CD14-positive monocyte (primary cell): ENCODE measurements around the gene CDH18. TPM values are rescaled to one million over a fixed set of nuclear protein-coding genes. Genes with fewer than 3 reads are reported as not detected.

Source experiments
- DNase-seq, 3 donors: peaks; one replicate each; pipeline ENCODE4 v3.0.0-alpha.2; 2011 to 2022
- H2AFZ ChIP-seq: 2 replicates; pipeline ENCODE4 v1.6.0; 2012; ENCODE audit warnings: mild to moderate bottlenecking, low read depth, low read length, inconsistent platforms; ENCODE audit not compliant: insufficient read depth, poor library complexity, severe bottlenecking
- H3K27ac ChIP-seq, 2 donors: 1 replicate in 1 of 2; 2 replicates in 1 of 2; pipeline ENCODE4 v1.5.1; 2012 to 2013; ENCODE audit warnings: low read length in 2 of 2, control low read depth in 1 of 2, inconsistent platforms in 1 of 2, low read depth in 1 of 2, mild to moderate bottlenecking in 1 of 2
- H3K27me3 ChIP-seq, 2 donors: one replicate each; pipeline versions ENCODE4 v1.6.0 to v1.6.1; 2011 to 2013; ENCODE audit warnings: low read length in 2 of 2; ENCODE audit not compliant: control insufficient read depth in 2 of 2, insufficient read depth in 2 of 2
- H3K36me3 ChIP-seq, 2 donors: replicated peaks in 1 of 2; 1 replicate in 1 of 2; 2 replicates in 1 of 2; pipeline versions ENCODE4 v1.5.1 to v1.6.1; 2012 to 2013; ENCODE audit warnings: low read length in 2 of 2, control low read depth in 1 of 2, inconsistent platforms in 1 of 2, mild to moderate bottlenecking in 1 of 2; ENCODE audit not compliant: insufficient read depth in 2 of 2, control insufficient read depth in 1 of 2
- H3K4me1 ChIP-seq, 2 donors: 1 replicate in 1 of 2; 2 replicates in 1 of 2; pipeline versions ENCODE4 v1.5.1 to v1.6.1; 2012 to 2013; ENCODE audit warnings: low read length in 2 of 2, control low read depth in 1 of 2, inconsistent platforms in 1 of 2, mild to moderate bottlenecking in 1 of 2, moderate library complexity in 1 of 2; ENCODE audit not compliant: insufficient read depth in 2 of 2, control insufficient read depth in 1 of 2
- H3K4me2 ChIP-seq: replicated peaks from 2 replicates; pipeline ENCODE3; 2012; ENCODE audit warnings: low read length, moderate library complexity, mild to moderate bottlenecking; ENCODE audit not compliant: poor library complexity, severe bottlenecking; ENCODE audit errors: extremely low read depth
- H3K4me3 ChIP-seq, 3 experiments: fragments of 200-600 bp in 1 of 3; sonication (generic) in 1 of 3; replicated peaks in 1 of 3; 1 replicate in 2 of 3; 2 replicates in 1 of 3; pipeline ENCODE4 v1.5.1; 2011 to 2013; ENCODE audit warnings: low read length in 3 of 3, mild to moderate bottlenecking in 3 of 3, control low read depth in 2 of 3, low read depth in 2 of 3, inconsistent platforms in 1 of 3, moderate library complexity in 1 of 3
- H3K79me2 ChIP-seq: 2 replicates; pipeline ENCODE4 v1.6.0; 2012; ENCODE audit warnings: mild to moderate bottlenecking, control low read depth, inconsistent platforms, low read length, moderate library complexity; ENCODE audit not compliant: insufficient read depth
- H3K9ac ChIP-seq: 2 replicates; pipeline ENCODE4 v1.6.0; 2017; ENCODE audit warnings: low read length, mild to moderate bottlenecking; ENCODE audit not compliant: insufficient read depth, poor library complexity, severe bottlenecking
- H3K9me3 ChIP-seq, 2 donors: replicated peaks in 1 of 2; 1 replicate in 1 of 2; 2 replicates in 1 of 2; pipeline versions ENCODE4 v1.5.1 to v1.6.1; 2012 to 2013; ENCODE audit warnings: low read length in 2 of 2, control low read depth in 1 of 2; ENCODE audit not compliant: control insufficient read depth in 1 of 2, insufficient read depth in 1 of 2
- H4K20me1 ChIP-seq: 2 replicates; pipeline ENCODE4 v1.6.0; 2012; ENCODE audit warnings: mild to moderate bottlenecking, low read length, control low read depth, moderate library complexity; ENCODE audit not compliant: insufficient read depth
- H3K27ac Mint-ChIP-seq, 7 donors: one replicate each; pipeline ENCODE4 v1.8.0; 2020; ENCODE audit warnings: mild to moderate bottlenecking in 7 of 7, mixed read lengths in 7 of 7, moderate library complexity in 6 of 7, inconsistent platforms in 2 of 7
- H3K27me3 Mint-ChIP-seq, 3 donors: one replicate each; pipeline ENCODE4 v1.8.0; 2021 to 2022; ENCODE audit warnings: low read depth in 3 of 3, mild to moderate bottlenecking in 3 of 3, mixed read lengths in 3 of 3, moderate library complexity in 3 of 3, inconsistent platforms in 1 of 3
- H3K36me3 Mint-ChIP-seq, 2 donors: one replicate each; pipeline ENCODE4 v1.8.0; 2020; ENCODE audit warnings: mixed read lengths in 2 of 2, inconsistent platforms in 1 of 2, mild to moderate bottlenecking in 1 of 2
- H3K4me1 Mint-ChIP-seq: one replicate; pipeline ENCODE4 v1.8.0; 2020; ENCODE audit warnings: mild to moderate bottlenecking, mixed read lengths
- H3K4me3 Mint-ChIP-seq, 2 donors: one replicate each; pipeline ENCODE4 v1.8.0; 2020; ENCODE audit warnings: mild to moderate bottlenecking in 2 of 2, mixed read lengths in 2 of 2, moderate library complexity in 1 of 2
- H3K9me3 Mint-ChIP-seq, 7 donors: one replicate each; pipeline ENCODE4 v1.8.0; 2020 to 2022; ENCODE audit warnings: mixed read lengths in 7 of 7, mild to moderate bottlenecking in 6 of 7, moderate library complexity in 6 of 7, inconsistent platforms in 2 of 7
- CTCF ChIP-seq: fragments of 200-600 bp; IDR thresholded peaks from one replicate; pipeline ENCODE4 v1.8.0; 2022; ENCODE audit warnings: antibody characterized with exemption, mild to moderate bottlenecking
- WGBS: methylation state at CpG from one replicate; pipeline ENCODE4 v1.1.5; 2013; ENCODE audit warnings: missing lambda C conversion rate; ENCODE audit not compliant: insufficient coverage; 5-methylcytosine and 5-hydroxymethylcytosine counted together
- intact Hi-C, 2 donors: fragments of 100-400 bp; cut with micrococcal nuclease; formaldehyde crosslinking; loops; one replicate each; pipeline versions ENCODE4 v1.15.0 to v1.15.1; 2023
- polyA plus RNA-seq, 3 donors: library from polyadenylated mRNA; depleted of rRNA in 1 of 3; unstranded in 2 of 3; stranded (reverse) in 1 of 3; fragments of 300-500 nt in 2 of 3; fragments of >200 nt in 1 of 3; fragmentation: Illumina TruSeq in 2 of 3; gene quantifications; 1 replicate in 2 of 3; 2 replicates in 1 of 3; pipeline ENCODE4 v1.2.3, GENCODE V29; 2012 to 2021

CDH18 gene
- polyA plus RNA-seq, 3 donors = not detected

- Histone ChIP-seq H2AFZ (no peak overlapping the region), H3K4me3 (no peak overlapping the region), H3K4me2 (no peak overlapping the region), H3K9me3 (peaks cover 0 to 3% of the 10 kb centered on the region in 2 donors), H3K79me2 (no peaks in the 10 kb centered on the region), H3K27me3 (no peaks in the 10 kb centered on the region), H3K4me1 (no peaks in the 10 kb centered on the region), H3K36me3 (no peaks in the 10 kb centered on the region), H3K9ac (no peak overlapping the region), H4K20me1 (no peaks in the 10 kb centered on the region), H3K27ac (no peak overlapping the region)
- intact Hi-C loops = no loop called here
- peaks cover 0 to 2% (median 0%) of the 10 kb centered on the region in 7 donors for H3K9me3 Mint-ChIP-seq
- no peaks in the 10 kb centered on the region for H3K4me1 Mint-ChIP-seq
- DNase-seq = no peak
- TF ChIP-seq CTCF = no peak
- WGBS = 100% methylated on average over 1 of the region's 1 CpG
- no peaks in the 10 kb centered on the region for H3K36me3 Mint-ChIP-seq
- H3K4me3 Mint-ChIP-seq = no peak overlapping the region
- H3K27me3 Mint-ChIP-seq = no peaks in the 10 kb centered on the region
- no peak overlapping the region for H3K27ac Mint-ChIP-seq
Observed at GRCh38 chr5:19492861-19493260, 495.1 kb downstream of the CDH18 start.

GRCh38 chr5:19488786-19489185 lies 499.2 kb downstream of the CDH18 start:
- intact Hi-C loops = no loop called here
- Histone ChIP-seq H3K9me3 (no peaks in the 10 kb centered on the region), H2AFZ (no peak overlapping the region), H3K4me3 (no peak overlapping the region), H4K20me1 (no peaks in the 10 kb centered on the region), H3K27ac (no peak overlapping the region), H3K9ac (no peak overlapping the region), H3K36me3 (no peaks in the 10 kb centered on the region), H3K79me2 (no peaks in the 10 kb centered on the region), H3K4me1 (no peaks in the 10 kb centered on the region), H3K27me3 (no peaks in the 10 kb centered on the region), H3K4me2 (no peak overlapping the region)
- DNase-seq = no peak
- Mint-ChIP-seq H3K27ac (no peak overlapping the region), H3K4me3 (no peak overlapping the region), H3K36me3 (no peaks in the 10 kb centered on the region), H3K4me1 (no peaks in the 10 kb centered on the region), H3K9me3 (peaks cover 0 to 5% (median 2%) of the 10 kb centered on the region in 7 donors), H3K27me3 (no peaks in the 10 kb centered on the region)
- WGBS = 82% methylated on average over 3 of the region's 3 CpGs
- TF ChIP-seq CTCF = no peak
